GM11168 (cell line): Measurements from ENCODE around the gene SWT1.
"Not testable (repeated sequence)": the region's sequence is repeated elsewhere in the genome, so short reads cannot be mapped to it uniquely, and the experiment has no call there.

Source experiments
- in situ Hi-C: fragments of 300-500 bp; cut with MboI; formaldehyde crosslinking; loops from one replicate; pipeline ENCODE4 v1.12.0; 2022; ENCODE audit warnings: low sequenced_read_pairs; ENCODE audit not compliant: unreplicated experiment

SWT1 gene

DNA sequence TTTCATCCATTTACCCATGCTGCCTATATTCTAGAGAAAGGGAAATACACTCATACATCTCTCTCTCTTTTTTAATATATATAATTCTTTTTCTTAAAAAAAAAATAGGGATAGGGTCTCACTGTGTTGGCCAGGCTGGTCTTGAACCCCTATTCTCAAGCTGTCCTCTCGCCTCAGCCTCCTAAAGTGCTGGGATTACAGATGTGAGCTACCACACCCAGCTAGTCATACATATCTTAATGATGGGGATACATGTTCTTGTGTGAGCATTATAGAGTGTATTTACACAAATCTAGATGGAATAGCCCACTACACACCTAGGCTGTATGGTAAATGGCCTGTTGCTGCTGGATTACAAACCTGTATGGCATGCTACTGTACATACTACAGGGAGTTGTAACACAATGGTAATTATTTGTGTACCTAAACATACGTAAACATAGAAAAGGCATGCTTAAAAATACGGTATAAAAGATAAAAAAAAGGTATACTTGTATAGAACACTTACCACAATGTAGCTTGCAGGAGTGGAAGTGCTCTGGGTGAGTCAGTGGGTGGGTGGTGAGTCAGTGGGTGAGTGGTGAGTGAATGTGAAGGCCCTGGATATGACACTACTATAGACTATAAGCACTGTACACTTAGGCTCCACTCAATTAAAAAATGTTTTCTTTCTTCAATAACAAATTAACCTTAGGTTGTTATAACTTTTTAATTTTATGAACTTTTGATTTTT is 87.2 kb downstream of the SWT1 start:
- in situ Hi-C loops: no loop called here

GRCh38 chr1:185245466-185245865 is 88.5 kb downstream of the SWT1 start:
- in situ Hi-C loops: no loop called here

GRCh38 chr1:185249563-185249962 is 92.6 kb downstream of the SWT1 start:
- in situ Hi-C loops: no loop called here

- in situ Hi-C loops: no loop called here
Observed at GRCh38 chr1:185250063-185250462, 93.1 kb downstream of the SWT1 start.

DNA sequence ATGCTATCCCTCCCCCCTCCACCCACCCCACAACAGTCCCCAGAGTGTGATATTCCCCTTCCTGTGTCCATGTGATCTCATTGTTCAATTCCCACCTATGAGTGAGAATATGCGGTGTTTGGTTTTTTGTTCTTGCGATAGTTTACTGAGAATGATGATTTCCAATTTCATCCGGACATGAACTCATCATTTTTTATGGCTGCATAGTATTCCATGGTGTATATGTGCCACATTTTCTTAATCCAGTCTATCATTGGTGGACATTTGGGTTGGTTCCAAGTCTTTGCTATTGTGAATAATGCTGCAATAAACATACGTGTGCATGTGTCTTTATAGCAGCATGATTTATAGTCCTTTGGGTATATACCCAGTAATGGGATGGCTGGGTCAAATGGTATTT is 95.0 kb downstream of the SWT1 start:
- in situ Hi-C loops: not testable (repeated sequence)

DNA sequence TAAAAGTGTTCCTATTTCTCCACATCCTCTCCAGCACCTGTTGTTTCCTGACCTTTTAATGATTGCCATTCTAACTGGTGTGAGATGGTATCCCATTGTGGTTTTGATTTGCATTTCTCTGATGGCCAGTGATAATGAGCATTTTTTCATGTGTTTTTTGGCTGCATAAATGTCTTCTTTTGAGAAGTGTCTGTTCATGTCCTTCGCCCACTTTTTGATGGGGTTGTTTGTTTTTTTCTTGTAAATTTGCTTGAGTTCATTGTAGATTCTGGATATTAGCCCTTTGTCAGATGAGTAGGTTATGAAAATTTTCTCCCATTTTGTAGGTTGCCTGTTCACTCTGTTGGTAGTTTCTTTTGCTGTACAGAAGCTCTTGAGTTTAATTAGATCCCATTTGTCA is 95.4 kb downstream of the SWT1 start:
- in situ Hi-C loops: not testable (repeated sequence)

DNA sequence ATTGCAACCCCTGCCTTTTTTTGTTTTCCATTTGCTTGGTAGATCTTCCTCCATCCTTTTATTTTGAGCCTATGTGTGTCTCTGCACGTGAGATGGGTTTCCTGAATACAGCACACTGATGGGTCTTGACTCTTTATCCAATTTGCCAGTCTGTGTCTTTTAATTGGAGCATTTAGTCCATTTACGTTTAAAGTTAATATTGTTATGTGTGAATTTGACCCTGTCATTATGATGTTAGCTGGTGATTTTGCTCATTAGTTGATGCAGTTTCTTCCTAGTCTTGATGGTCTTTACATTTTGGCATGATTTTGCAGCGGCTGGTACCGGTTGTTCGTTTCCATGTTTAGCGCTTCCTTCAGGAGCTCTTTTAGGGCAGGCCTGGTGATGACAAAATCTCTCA is 98.6 kb downstream of the SWT1 start:
- in situ Hi-C loops: not testable (repeated sequence)

DNA sequence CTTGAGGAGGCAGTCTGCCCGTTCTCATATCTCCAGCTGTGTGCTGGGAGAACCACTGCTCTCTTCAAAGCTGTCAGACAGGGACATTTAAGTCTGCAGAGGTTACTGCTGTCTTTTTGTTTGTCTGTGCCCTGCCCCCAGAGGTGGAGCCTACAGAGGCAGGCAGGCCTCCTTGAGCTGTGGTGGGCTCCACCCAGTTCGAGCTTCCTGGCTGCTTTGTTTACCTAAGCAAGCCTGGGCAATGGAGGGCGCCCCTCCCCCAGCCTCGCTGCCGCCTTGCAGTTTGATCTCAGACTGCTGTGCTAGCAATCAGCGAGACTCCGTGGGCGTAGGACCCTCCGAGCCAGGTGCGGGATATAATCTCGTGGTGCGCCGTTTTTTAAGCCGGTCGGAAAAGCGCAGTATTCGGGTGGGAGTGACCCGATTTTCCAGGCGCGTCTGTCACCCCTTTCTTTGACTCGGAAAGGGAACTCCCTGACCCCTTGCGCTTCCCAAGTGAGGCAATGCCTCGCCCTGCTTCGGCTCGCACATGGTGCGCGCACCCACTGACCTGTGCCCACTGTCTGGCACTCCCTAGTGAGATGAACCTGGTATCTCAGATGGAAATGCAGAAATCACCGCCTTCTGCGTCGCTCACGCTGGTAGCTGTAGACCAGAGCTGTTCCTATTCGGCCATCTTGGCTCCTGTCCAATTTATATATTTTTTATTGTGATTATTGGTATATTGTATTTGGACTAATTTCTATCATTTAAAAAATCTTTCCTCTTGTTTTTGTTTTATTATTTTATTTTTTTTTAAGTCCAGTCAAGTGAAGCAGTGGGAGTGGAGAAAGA is 100.4 kb downstream of the SWT1 start:
- in situ Hi-C loops: not testable (repeated sequence)

DNA sequence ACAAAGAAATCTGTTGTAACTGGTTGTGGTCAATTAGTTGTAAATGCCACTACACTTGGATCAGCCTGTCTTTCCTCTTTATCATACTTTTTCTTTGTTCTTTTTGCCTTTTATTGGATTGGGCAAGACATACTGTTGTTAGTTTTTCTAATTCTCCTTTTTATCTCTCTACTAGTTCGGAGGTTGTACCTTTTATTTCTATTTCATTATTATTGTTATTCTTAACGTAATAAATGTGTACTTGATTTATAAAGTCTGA is 100.9 kb downstream of the SWT1 start:
- in situ Hi-C loops: no loop called here

- in situ Hi-C loops: no loop called here
Observed at GRCh38 chr1:185258676-185259075, 101.7 kb downstream of the SWT1 start.

- in situ Hi-C loops: no loop called here
Observed at GRCh38 chr1:185260611-185261010, 103.6 kb downstream of the SWT1 start.

DNA sequence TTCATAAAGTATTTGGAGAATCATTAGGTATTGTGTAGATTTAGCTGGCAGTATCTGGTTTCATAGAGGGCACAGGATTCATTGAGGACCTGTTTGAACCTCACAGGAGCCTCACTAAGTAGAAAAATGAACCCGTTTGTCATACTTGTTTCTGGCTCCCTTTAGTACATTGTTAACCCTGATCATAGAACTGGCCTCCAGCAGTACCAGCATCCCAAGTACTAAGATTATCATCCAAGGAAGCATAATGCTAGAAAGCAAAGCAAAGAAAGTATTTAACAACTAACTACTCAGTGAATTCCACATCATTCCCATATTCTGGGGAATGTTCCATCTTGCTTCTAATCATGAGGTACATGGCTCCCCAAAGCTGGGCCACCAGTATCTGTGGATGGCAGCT is 105.2 kb downstream of the SWT1 start:
- in situ Hi-C loops: no loop called here

GRCh38 chr1:185263292-185263691 is 106.3 kb downstream of the SWT1 start:
- in situ Hi-C loops: no loop called here

DNA sequence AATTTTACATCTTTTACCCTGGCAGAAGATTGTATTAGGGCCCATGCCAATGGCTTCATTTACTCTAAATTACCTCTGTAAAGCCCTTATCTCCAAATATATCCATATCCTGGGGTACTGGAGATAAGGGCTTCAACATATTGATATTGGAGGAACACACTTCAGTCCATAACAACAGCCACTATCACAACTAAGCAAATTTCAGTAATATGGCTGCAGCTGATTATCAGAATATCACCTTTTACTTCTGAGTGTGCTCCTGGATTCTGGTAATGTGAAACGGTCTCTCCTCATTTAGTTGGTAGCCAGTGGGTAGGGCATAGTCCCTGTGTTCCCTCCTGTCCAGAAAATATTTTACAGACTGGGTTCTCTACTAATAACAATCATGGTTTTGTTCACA is 106.8 kb downstream of the SWT1 start:
- in situ Hi-C loops: no loop called here

- in situ Hi-C loops: no loop called here
Observed at GRCh38 chr1:185265314-185265713, 108.3 kb downstream of the SWT1 start.

- in situ Hi-C loops: no loop called here
Observed at GRCh38 chr1:185267301-185267700, 110.3 kb downstream of the SWT1 start.

GRCh38 chr1:185267701-185268100 is 110.7 kb downstream of the SWT1 start:
- in situ Hi-C loops: no loop called here

DNA sequence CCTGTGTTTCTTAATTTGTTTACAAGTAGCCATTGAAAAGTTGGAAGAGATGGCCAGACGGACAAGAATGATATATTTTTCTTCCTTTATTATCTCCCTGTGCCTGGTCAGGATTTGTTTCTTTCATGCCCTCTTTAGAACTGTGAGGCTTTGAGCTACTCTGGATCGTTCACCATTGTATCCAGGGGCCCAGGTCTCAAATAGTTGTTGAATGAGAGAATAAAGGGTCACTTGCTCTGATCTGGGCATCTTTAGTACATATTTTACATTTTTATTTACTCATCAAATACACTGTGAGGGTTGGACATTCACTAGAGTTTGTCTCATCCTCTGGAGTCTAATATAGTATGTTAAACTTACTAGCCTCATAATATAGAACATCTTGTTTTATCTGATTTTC is 111.4 kb downstream of the SWT1 start:
- in situ Hi-C loops: no loop called here

DNA sequence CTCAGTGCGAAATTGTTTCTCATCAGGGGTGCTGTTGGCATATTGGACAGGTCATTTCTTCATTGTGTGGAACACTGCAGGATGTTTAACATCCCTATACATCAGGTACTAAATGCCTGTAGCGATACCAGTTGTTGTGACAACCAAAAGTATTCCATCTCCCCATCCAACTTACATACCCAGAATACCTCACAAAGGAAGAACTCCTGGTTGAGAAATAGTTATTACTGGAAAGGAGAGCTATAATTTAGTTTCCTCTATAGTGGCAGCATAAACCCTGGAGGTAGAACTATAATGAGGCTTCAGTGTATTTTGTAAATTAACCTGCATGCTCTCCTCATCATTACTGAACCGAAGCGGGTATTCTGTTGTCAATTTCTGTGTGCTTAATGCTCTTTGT is 115.0 kb downstream of the SWT1 start:
- in situ Hi-C loops: no loop called here

DNA sequence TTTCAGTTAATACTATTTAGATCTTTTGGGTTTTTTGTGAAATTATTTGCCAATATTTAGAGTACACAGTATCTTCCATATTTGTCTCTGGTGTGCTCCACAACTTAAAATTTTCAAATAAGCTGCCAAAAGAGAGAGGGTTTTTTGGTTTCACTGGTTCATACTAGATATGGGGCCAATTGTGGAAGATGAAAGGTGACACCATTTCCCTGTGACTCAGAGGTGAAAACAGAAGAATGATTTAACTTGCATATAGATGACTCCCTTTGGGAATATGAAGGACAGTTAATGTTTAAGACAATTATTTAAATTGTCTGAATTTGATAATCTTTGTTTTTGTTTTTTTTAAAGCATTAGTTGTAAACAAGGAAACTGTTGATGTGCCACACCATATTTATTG is 122.6 kb downstream of the SWT1 start:
- in situ Hi-C loops: no loop called here

DNA sequence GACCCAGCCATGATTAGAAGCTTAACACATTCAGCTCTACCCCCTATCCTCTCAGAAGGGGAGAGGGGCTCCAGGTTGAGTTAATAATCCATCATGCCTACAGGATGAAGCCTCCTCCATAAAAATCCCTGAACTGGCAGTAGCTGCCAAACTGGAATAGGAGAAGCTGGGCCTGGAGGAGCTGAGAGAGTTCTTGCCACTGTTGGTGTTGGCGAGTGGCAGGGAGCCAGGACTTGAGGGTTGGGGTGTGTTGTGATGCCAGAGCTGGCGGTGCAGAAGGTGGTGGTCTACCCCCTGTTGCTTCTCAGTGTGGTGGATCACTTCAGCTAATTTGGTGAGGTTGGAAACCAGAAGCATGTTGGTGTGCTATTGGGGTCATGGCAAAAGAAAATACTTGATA is 123.6 kb downstream of the SWT1 start:
- in situ Hi-C loops: no loop called here

GRCh38 chr1:185281245-185281644 is 124.3 kb downstream of the SWT1 start:
- in situ Hi-C loops: no loop called here
